ENCODE results near the gene MEGF6.

MEGF6 gene

DNA sequence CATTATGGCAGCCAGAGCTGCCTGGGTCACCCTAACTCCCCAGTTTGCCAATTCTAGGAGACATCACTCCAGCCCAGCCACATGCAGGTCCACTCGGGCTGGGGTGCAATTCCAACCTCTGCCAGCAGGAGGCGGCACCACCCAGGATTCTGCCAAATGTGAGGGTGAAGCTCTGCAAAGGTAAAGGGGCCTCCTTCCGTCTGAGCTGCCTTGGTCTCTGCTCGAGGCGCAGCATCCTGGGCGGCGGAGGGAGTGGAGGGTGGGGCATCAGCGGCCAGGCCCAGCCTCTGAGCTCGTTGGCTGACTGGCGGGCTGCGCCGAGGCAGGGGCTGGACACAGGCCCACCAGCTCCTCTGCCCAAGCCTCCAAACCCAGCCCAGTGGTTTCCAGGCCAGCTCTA lies 93.1 kb downstream of the MEGF6 start:
- DNase-seq = peak; percentile 25

GRCh38 chr1:3516911-3517675 lies 94.2 kb downstream of the MEGF6 start:
- no peak for DNase-seq

- DNase-seq = no peak
These were observed 94.8 kb downstream of the MEGF6 start for GRCh38 chr1:3516481-3516869.

- no peak for DNase-seq
These were observed 95.4 kb downstream of the MEGF6 start for GRCh38 chr1:3515774-3516480.

GRCh38 chr1:3515272-3515671 lies 96.0 kb downstream of the MEGF6 start:
- no peak for DNase-seq

DNA sequence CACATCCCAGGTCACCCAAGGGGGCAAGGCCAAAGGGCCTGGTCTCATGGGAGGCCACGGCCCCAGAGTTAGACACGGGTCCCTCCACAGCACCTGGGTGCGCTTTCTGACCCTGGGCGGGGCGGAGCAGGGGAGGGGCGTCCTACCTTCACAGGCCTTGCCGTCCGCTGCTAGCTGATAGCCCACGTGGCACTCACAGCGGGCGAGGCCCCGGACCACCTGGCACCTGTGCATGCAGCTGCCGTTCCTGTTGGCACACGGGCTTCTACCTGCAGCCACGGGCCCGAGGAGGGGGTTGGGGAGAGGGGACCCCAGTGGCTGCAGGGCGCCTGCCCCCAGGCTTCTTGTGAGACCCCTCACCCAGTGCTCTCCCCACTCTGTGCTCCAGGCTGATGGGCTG lies 96.9 kb downstream of the MEGF6 start:
- no peak for DNase-seq

GRCh38 chr1:3511856-3512255 lies 99.5 kb downstream of the MEGF6 start:
- no peak for DNase-seq

GRCh38 chr1:3511306-3511705 lies 100.0 kb downstream of the MEGF6 start:
- no peak for DNase-seq

GRCh38 chr1:3510956-3511250 lies 100.4 kb downstream of the MEGF6 start:
- DNase-seq = no peak

DNA sequence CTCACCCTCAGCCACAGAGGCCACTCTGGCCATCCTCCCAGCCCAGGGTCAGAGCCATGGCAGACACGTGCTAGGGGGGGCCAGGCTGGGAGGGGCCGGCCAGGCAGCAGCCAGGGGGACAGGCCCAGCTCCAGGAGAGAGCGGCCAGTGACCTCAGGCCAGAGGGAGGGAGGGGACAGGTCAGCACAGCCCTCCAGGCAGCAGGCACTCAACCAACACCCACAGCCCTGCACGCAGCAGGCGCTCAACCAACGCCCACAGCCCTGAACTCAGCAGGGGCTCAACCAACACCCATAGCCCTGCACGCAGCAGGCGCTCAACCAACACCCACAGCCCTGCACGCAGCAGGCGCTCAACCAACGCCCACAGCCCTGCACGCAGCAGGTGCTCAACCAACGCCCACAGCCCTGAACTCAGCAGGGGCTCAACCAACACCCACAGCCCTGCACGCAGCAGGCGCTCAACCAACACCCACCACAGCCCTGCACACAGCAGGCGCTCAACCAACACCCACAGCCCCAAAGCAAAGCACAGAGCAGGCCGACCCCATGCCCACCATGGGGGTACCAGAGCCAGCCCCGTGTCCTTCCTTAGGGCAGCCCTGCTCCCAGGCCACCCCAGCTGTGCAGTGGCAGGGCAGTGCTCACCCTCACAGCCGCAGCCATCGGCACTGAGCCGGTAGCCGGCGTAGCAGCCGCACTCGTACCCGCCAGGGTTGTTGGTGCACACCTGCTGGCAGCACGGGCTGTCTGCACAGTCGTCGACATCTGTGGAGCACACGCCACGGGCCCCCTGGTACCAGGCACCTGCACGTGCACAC lies 101.0 kb downstream of the MEGF6 start:
- DNase-seq = no peak

- DNase-seq = no peak
These were observed 101.6 kb downstream of the MEGF6 start for GRCh38 chr1:3509721-3510120.

DNA sequence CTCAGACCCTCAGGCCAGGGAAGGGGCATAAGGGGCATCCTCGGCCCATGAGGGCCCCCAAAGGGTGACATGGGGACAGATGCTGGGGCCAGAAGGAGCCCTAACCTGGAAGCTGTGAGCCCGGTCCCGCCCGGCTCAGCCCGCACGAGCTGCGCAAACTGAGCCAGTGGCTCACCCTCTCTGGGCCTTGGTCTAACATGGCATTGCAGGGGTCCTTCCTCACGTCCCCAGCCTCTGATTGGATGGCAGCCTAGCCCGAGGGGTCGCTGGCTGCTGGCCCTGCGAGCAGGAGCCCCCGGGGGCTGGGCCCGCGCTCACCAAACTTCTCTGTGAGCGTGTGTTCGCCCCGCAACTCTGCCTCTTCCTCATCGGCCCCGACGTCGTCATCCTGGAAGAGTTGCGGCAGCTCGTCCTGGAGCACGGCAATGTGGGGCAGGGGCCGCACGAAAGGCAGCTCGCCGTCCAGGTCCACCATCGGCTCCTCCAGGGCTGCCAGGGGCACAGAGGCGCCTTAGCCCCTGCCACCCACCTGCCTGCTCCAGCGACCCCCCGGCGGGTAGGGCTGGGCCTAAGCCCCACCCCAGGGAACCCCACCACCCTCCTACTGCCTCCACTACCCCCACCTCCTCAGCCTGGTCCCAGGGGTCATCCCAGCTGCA lies 102.4 kb downstream of the MEGF6 start:
- DNase-seq = no peak

GRCh38 chr1:3507636-3508275 lies 103.6 kb downstream of the MEGF6 start:
- DNase-seq = no peak

GRCh38 chr1:3506943-3507342 lies 104.4 kb downstream of the MEGF6 start:
- DNase-seq = no peak

- DNase-seq = no peak
These were observed 105.3 kb downstream of the MEGF6 start for GRCh38 chr1:3506041-3506440.

GRCh38 chr1:3505161-3505560 lies 106.1 kb downstream of the MEGF6 start:
- DNase-seq = no peak

DNA sequence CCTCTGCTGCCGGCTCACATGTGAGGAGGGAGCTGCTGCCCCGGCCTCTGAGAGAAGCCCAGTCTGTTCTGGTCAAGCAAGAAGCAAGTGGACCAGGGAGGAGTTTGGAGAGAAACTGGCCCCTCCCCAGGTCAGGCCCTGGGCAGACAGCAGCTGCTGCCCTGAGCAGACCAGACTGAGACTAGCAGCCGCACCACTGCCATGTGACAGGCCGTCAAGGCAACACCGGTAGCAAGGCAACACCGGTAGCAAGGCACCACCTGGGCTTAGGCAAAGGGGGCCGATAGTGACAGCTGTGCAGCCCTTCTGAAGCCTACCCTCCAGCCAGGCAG lies 106.5 kb downstream of the MEGF6 start:
- no peak for DNase-seq

DNA sequence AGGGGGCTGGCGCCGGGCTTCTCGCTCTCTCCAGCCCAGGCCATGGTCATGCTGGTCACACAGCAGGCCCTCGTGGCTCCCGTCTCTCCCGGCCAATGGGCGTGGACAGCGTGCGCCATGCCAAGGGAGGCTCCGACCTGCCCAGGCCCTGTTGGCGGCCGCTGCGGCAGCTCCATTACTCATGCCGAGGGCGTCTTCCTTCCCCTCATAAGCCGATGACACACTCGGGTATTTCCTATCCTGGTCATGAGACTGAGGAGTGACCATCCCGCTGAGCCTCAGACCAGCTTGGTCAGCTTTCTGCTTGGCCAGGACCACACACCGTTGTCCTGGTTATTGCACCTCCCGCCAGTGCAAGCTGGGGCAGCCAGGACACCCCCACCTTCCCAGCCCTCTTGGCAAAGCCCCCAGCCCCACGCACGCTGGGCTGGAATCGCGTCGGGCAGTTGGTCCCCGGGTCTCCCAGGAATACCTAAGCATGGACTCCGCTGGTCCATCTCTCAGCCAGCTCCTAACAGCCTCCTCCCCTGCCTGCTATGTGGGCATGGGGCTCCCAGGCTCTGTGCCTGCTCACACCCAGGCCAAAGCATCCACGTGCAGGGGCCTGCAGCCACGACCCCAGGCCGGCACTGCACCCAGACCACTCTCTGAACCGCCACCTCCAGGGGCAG lies 107.0 kb downstream of the MEGF6 start:
- no peak for DNase-seq

DNA sequence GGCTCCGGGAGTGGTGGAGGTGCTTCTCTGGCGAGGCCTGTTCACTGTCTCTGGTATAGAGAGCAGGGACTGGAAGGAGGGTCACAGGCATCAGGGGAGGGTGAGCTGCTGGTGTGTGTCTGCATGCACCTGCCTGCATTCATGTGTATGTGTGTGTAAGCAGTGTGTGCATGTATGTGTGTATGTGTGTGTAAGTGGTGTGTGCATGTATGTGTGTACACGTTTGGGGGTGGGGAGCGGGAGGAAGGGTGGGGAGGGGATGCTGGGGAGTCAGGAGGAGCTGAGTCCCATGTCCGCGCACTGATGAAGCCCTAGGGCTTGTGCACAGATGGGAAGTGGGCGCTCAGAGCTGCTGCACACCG lies 107.8 kb downstream of the MEGF6 start:
- no peak for DNase-seq

GRCh38 chr1:3502641-3503524 lies 108.4 kb downstream of the MEGF6 start:
- DNase-seq = no peak

DNA sequence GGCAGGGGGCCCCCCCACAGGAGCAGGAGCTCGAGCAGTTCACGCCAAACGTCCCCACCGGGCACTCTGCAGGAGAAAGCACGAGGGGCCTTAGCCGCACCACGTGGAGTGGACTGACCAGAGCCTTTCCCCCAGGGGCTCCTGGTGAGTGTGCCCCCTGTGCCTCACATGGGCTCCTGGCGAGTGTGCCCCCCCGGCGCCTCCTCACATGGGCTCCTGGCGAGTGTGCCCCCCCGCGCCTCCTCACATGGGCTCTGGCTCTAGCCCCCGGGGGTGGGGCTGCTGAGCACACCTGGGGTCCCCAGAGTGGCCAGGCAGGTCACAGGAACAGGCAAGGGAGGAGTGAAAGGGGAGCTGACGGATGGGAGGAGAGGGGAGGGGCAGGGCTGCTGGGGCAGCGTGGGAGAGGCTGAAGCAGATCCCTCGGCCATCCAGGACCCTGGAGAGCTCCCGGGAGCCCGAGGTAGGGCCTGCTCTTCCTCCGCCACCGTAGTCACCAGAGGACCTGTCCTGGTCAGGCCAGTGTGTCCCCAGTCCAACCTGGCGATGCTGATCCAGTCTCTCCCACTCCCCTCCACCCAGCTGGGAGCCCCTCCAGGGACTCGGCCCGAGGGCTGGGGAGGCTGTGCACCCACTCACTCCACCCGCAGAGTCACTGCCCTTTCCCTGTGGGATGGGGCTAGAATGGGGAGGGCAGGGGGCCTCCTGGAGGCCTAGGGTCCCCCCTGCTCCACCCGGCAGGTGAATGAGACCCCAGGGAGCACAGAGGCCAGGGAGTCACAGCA lies 109.3 kb downstream of the MEGF6 start:
- DNase-seq = peak; percentile 22
